ENCODE measurements around the gene C19orf12. TPM values are rescaled to one million over a fixed set of nuclear protein-coding genes. Genes with fewer than 3 reads are reported as not detected.
"Not testable (repeated sequence)": the region's sequence is repeated elsewhere in the genome, so short reads cannot be mapped to it uniquely, and the experiment has no call there.

C19orf12 gene
- total RNA-seq, 1 donor from 2014 or later, result 18.4 TPM

DNA sequence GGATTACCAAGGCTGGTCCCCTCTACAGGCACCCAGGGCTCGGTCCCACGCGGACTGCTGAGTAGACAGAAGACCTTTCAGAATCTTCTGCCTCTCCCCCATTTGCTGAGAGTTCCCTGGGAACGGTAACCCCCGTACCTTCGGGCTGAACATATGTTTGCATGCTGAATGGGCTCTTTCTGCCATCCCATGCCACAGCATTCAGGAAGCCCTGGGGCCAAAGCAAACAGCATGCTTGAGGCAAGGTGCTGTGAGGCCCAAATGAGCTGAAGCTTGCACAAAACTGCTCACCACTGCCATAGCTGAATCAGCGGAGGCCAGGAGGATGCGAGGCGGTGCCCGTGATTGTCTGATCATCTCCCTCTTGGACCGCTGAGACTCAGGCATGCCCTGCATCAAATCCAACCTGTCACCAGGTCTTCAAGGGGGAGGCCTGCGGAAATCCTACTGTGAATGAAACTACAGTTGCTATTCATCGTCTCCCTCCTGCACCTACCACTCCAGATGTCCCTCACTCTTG lies 16.3 kb upstream of the C19orf12 start:
- no peak for DNase-seq (ENCODE audit: low read depth, low spot score)

DNA sequence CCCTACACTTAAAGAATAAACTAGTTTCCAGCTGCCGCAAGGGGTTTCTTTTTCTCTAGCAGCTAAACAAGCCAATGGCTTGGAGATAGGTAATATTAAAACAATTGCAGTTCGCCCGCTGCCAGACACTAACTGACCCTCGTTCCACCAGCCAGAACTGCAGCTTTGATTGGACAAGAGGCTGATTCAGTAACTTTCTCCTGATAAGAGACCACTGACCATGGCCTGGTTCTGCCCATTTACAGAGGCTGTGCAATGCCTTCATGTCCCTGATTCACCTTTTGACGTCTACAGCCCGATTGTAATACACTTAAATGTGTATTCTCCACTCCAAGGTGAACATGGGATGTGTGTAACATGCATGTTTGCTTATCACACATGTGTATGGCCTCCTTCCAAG lies 12.8 kb upstream of the C19orf12 start:
- DNase-seq (ENCODE audit: low read depth, low spot score), result no peak

- DNase-seq (ENCODE audit: low read depth, low spot score), result no peak
Observed at GRCh38 chr19:29724746-29725145, 9.7 kb upstream of the C19orf12 start.

GRCh38 chr19:29724102-29724641 lies 9.1 kb upstream of the C19orf12 start:
- DNase-seq (ENCODE audit: low read depth, low spot score), result no peak

- no peak for DNase-seq (ENCODE audit: low read depth, low spot score)
Observed at GRCh38 chr19:29717051-29717450, 2.0 kb upstream of the C19orf12 start.

DNA sequence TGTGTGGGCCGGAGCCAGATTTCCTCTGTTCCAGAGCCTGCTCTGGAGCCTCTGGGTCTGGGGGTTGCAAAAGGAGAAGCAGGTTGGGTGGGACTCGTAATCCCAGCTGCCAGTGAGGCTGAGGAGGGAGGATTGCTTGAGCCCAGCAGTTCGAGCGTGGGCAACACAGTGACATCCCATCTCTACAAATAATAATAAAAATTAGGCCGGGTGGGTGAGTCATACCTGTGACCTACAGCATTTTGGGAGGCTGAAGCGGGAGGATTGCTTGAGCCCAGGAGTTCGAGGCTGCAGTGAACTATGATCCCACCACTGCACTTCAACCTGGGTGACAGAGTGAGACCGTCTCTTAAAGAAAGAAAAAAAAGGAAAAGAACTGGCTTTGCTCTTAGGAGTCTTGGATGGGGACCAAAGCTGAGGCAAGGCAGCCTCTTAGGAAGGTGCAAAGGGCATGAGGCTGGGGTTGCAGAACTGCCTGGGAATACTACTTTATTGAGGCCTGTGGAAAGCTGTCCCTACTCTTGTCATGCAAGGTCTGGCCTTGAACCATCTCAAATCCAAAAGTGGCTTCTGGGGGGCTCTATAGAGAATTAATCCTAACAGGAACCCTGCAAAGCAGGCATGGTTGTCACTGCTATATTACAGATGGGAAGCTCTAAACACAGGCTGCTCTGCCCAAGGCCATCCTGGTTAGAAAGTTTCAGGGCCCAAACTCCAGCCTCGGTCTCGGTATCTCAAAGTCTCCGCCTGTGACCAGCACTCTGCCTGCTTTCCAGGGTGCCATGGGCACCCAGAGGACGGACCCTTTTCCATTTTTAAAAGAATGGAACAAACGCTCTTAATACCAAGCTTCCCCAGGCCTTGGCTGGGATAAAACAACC lies 880 bp upstream of the C19orf12 start:
- DNase-seq (ENCODE audit: low read depth, low spot score), result no peak

GRCh38 chr19:29714371-29714952 lies 599 bp downstream of the C19orf12 start:
- DNase-seq (ENCODE audit: low read depth, low spot score), result no peak

DNA sequence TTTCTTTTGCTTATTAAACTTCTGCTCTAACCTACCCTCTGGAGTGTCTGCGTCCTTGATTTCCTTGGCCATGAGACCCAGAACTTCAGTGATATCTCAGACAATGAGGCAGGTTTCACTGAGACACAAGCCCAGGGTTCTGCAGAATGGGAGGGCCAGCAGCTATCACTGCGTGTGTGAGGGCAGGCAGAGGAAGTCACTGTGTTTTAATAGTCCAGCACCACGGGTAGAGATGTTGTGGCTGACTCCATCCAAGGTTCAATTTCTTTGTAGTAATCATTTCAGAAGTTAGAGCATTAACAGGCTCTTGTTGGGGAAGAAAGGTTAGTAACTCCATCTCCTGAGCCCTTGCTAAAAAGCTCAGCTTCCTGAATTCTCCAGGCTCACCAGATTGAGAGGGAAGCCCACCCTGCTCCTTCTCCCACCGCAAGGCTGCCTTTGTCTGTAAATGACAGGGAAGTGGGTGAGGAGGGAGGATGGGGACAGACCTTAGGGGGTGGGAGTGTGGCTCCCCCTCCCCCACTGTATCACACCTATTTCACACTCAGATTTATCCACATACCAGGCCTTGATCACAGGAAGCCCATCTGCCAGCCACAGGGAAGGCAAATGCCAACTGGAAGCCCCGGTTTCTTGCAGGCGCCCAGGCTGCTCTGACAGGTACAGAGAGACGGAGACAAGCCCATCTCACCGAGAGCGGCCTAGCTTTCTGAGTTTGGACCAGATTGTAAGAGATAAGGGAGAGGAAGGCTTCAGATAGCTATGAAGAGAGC lies 2.1 kb downstream of the C19orf12 start:
- no peak for DNase-seq (ENCODE audit: low read depth, low spot score)

DNA sequence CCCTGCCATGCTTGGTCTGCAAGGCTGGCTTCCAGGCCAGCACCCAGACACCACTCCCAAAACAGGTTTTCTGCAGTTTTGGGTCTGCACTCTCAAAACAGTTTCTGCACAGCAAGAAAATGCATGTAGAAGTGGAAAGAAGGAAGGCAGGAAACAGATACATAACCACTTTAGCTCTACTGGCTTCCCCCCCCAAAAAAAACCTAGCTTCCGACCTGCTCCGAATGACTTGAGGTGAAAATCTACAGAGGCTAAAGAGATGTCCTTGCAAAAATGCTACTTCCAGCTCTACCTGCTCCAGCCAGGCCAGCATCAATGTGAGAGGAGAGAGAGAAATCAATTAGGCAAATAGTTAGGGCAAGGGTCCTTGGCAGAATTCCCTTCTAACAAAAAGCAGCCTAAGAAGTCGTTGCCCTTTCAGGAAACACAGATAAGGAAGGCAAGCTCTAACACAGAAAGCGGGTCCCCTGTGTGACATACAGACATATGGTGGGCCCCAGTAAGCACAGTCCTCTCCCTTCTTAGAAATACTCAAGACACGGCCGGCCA lies 3.4 kb downstream of the C19orf12 start:
- no peak for DNase-seq (ENCODE audit: low read depth, low spot score)

DNA sequence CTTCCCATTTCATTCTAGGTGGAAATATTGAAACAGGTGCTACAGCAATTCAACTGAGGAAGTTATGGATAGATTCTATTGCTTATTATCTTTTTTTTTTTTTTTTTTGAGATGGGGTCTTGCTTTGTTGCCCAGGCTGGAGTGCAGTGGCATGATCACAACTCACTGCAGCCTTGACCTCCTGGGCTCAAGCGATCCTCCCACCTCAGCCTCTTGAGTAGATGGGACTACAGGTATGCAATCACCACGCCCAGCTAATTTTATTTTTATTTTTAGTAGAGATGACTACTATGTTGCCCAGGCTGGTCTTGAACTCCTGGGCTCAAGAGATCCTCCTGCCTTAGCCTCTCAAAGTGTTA lies 5.6 kb downstream of the C19orf12 start:
- DNase-seq (ENCODE audit: low read depth, low spot score), result not testable (repeated sequence)

DNA sequence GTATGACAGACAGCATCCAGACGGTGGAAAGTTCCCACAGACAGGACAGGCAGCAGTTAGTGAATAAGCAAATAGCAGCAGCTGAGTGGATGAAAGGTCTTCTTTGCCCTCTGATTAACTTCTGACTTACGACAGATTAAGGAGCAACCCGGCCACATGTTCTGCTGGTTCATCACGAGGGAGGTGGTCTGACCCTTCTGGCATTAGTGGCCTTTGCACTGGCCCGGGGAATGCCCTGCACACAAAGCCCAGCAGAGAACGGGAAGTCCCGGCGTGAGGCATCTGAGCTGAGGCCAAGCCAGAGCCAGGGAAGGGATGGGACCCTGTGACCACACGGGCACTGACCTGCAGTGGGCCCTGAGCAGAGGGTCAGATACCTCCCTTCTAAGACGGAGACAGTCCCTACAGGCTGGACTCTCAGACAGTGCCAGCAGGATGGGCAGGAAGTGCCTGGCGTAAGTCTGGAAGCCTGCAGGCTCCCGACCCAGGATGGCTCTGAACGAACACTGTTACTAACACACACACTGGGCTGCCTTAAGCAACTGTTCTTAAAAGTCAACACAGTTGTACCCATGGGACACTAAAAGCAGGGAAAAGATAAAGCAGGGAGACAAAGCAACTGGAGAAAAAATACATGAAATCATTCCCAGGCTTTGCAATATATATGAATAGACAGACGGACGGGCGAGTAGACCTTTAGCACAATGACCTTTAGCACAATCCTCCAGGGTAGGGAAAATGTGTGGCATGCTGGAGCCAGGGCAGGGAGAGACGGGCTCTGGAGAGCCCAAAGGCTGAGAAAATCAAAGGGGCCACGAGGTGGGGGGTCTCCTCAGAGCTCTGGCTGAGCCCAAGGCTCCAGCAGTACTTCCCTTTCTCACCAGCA lies 6.3 kb downstream of the C19orf12 start:
- no peak for DNase-seq (ENCODE audit: low read depth, low spot score)

GRCh38 chr19:29706635-29707034 lies 8.4 kb downstream of the C19orf12 start:
- no peak for DNase-seq (ENCODE audit: low read depth, low spot score)

DNA sequence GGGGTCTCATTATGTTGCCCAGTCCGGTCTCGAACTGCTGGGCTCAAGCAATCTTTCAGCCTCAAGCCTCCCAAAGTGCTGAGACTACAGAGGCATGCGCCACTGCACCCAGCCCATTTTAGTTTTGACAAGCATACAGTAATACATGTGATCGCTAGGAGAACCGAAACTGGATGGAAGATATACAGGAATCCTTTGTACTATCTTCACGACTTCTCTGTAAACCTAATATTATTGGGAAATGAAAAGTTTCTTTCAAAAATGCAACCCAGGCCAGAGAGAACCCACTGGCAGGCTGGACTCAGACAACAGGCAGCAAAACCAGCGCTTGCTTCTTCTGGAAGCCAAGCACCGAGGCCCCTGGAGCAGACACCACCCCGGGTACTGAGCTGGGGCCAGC lies 9.4 kb downstream of the C19orf12 start:
- no peak for DNase-seq (ENCODE audit: low read depth, low spot score)

DNA sequence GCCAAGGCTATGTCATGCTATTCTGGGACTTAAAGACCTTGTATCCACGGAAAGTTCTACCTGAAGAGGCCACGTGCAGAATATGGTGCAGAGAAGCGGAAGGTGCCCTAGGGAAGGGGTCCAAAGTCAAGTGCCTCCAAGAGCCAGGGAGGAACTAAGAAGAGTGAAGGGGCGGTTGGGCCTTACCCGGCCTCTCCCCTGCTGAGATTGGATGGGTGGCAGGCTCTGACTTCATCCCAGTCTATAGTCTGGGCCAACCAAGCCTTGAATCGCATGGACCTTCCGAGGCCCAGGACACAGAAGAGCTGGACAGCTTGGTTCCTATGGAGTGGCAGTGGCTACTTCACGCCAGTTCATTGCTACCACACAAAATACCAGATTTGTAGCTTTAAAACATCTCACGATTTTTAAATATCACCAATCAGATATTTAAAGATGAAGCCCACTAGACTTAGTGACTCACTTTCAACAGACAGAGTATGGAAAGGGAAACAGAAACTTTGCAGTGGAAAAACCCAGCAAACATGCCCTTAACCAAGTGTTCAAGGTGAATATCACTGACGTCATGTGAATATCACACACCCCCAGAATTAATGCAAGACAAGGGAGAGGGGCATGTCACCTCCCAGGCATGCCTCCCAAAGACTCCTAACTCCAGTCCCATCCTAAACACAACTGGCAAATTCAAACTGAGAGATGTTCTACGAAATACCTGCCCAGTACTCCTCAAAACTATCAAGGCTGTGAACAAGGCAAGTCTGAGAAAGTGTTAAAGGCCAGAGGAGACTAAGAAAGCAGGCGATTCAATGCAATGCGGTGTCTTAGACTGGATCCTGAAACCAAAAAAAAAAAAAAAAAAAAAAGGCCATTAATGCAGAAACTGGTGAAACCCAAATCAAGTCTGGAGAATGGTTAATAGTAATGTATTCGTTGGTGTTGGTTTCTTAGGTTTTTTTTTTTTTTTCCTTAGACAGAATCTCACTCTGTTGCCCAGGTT lies 10.2 kb downstream of the C19orf12 start:
- DNase-seq (ENCODE audit: low read depth, low spot score), result no peak

- no peak for DNase-seq (ENCODE audit: low read depth, low spot score)
Observed at GRCh38 chr19:29702963-29703320, 12.1 kb downstream of the C19orf12 start.

DNA sequence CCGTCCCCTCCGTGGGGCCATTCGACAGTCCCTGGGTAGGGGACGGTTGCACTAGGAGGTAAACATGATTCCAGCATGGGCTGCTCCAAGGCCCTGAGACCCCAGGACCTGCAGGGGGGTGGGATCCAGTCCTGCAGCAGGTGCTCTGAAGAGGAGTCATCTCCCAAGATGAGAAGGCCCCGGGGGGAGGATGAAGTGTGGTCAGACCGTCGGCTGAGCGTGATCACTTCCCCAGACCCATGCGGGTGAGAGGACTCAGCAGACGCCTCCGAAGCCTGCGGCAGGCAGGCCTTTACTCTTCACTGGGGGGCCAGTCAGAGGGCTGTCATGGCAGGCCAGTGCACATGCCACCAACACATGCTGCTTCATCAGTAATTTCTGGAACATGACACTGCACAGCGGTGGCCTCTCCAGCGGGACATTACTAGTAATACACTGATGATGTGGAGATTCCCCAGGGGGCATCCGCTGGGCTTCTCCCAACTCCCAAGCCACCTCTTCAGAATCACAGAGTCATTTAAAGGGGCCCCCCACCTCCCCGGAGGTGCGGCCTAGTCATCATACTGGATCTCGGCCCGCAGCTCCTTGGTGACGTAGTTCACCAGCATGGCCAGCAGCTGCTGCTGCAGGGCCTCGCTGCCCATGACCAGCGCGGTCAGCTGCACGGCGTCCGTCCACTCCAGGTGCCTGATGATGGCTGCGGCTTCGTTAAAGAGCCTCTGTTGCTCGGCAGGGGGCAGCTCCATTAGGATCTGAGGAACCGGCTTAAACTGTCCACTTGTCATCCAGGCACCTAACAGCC lies 12.7 kb downstream of the C19orf12 start:
- DNase-seq (ENCODE audit: low read depth, low spot score), result no peak

- DNase-seq (ENCODE audit: low read depth, low spot score), result no peak
Observed at GRCh38 chr19:29700498-29700897, 14.6 kb downstream of the C19orf12 start.

DNA sequence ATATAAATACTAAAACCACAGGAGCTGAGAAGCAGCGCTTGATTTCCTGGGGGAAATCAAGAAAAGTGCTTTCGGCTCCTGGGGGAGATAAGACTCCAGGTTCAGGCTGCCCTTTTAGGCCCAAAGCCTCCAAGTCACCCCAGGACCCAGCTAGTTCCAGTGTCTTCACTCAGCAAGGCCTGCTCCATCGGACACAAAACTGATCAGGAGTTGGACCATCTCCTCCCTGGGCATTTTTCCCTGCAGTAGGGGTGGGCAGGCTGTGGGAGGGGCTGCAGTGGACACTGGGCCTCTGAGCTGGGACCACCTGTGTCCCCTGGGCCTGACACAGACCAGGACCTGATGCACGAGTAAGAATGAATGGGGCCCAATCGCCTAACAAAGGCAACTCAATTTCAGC lies 15.2 kb downstream of the C19orf12 start:
- no peak for DNase-seq (ENCODE audit: low read depth, low spot score)
